H1 (cell line): ENCODE data around the gene DLST.

Source experiments
- CHD2 ChIP-seq: IDR thresholded peaks from 2 replicates; pipeline ENCODE4 v1.6.1; 2012; ENCODE audit warnings: low read length, improper control_type of control experiment
- CTCF ChIP-seq, 3 experiments: IDR thresholded peaks; 1 replicate in 2 of 3; 2 replicates in 1 of 3; pipeline versions ENCODE4 v1.5.1 to v1.6.1; 2011; ENCODE audit warnings: low read length in 3 of 3, mild to moderate bottlenecking in 3 of 3, inconsistent platforms in 2 of 3, low read depth in 1 of 3, moderate library complexity in 1 of 3; ENCODE audit not compliant: insufficient read depth in 1 of 3; ENCODE audit errors: control extremely low read depth in 1 of 3
- JUN ChIP-seq: IDR thresholded peaks from 2 replicates; pipeline ENCODE4 v1.6.1; 2011; ENCODE audit warnings: low read depth, mild to moderate bottlenecking, improper control_type of control experiment, low read length
- JUND ChIP-seq: IDR thresholded peaks from 2 replicates; pipeline ENCODE4 v1.6.1; 2011; ENCODE audit warnings: mild to moderate bottlenecking, improper control_type of control experiment, low read length
- POLR2A ChIP-seq, 2 experiments: IDR thresholded peaks; 1 replicate in 1 of 2; 2 replicates in 1 of 2; pipeline ENCODE4 v1.6.1; 2011; ENCODE audit warnings: low read depth in 2 of 2, low read length in 2 of 2, mild to moderate bottlenecking in 2 of 2; ENCODE audit errors: control extremely low read depth in 1 of 2

GRCh38 chr14:74907744-74908143 is 26.0 kb downstream of the DLST start:
- no peak for TF ChIP-seq CTCF (IDR thresholded peaks at IDR 0.05; ENCODE audit: control extremely low read depth in 1 of 3, insufficient read depth in 1 of 3, low read depth in 1 of 3, low read length in 3 of 3)
- no peak for TF ChIP-seq JUN
- no peak for TF ChIP-seq JUND
- no peak for TF ChIP-seq POLR2A (IDR thresholded peaks at IDR 0.05; ENCODE audit: control extremely low read depth in 1 of 2, low read depth in 2 of 2, low read length in 2 of 2)
- TF ChIP-seq CHD2: no peak
